H9 (cell line): ENCODE measurements around the gene CELF6. TPM values are rescaled to one million over a fixed set of nuclear protein-coding genes. Genes with fewer than 3 reads are reported as not detected.

Source experiments
- DNase-seq: peaks from one replicate; pipeline ENCODE4 v3.0.0-alpha.2; 2017
- H2AFZ ChIP-seq: one replicate; pipeline ENCODE4 v1.6.1; 2013; ENCODE audit warnings: mild to moderate bottlenecking, low read length, control low read depth, moderate library complexity
- H2AK5ac ChIP-seq: 2 replicates; pipeline ENCODE4 v1.6.1; 2013; ENCODE audit warnings: low read length, control low read depth, mixed read lengths; ENCODE audit not compliant: insufficient read length
- H2BK120ac ChIP-seq: one replicate; pipeline ENCODE4 v1.6.1; 2013; ENCODE audit warnings: low read depth, mild to moderate bottlenecking, low read length, control low read depth, inconsistent platforms; ENCODE audit not compliant: poor library complexity, severe bottlenecking
- H2BK12ac ChIP-seq: 2 replicates; pipeline ENCODE4 v1.6.1; 2013; ENCODE audit warnings: low read length, control low read depth, mixed read lengths, low read depth; ENCODE audit not compliant: insufficient read length
- H2BK15ac ChIP-seq: 2 replicates; pipeline ENCODE4 v1.6.1; 2013; ENCODE audit warnings: low read depth, low read length, control low read depth
- H2BK20ac ChIP-seq: one replicate; pipeline ENCODE4 v1.6.1; 2013; ENCODE audit warnings: low read depth, mild to moderate bottlenecking, low read length, control low read depth, inconsistent platforms; ENCODE audit not compliant: poor library complexity, severe bottlenecking
- H2BK5ac ChIP-seq: 2 replicates; pipeline ENCODE4 v1.6.1; 2013; ENCODE audit warnings: low read length, control low read depth, mixed read lengths; ENCODE audit not compliant: insufficient read length
- H3K14ac ChIP-seq: 2 replicates; pipeline ENCODE4 v1.6.1; 2013; ENCODE audit warnings: low read length, control low read depth; ENCODE audit not compliant: insufficient read depth
- H3K18ac ChIP-seq: 2 replicates; pipeline ENCODE4 v1.6.1; 2013; ENCODE audit warnings: low read depth, mild to moderate bottlenecking, mixed read lengths, low read length, control low read depth; ENCODE audit not compliant: insufficient read length
- H3K23ac ChIP-seq: 2 replicates; pipeline ENCODE4 v1.6.1; 2013; ENCODE audit warnings: low read length, control low read depth, mixed read lengths, low read depth; ENCODE audit not compliant: insufficient read length
- H3K23me2 ChIP-seq: 2 replicates; pipeline ENCODE4 v1.6.1; 2013; ENCODE audit warnings: low read depth, mild to moderate bottlenecking, mixed read lengths, low read length, control low read depth; ENCODE audit not compliant: insufficient read length, poor library complexity, severe bottlenecking
- H3K27ac ChIP-seq: 2 replicates; pipeline ENCODE4 v1.5.1; 2013; ENCODE audit warnings: low read length, control low read depth, mixed read lengths, low read depth; ENCODE audit not compliant: insufficient read length
- H3K27me3 ChIP-seq: 2 replicates; pipeline ENCODE4 v1.6.1; 2013; ENCODE audit warnings: low read length, control low read depth, inconsistent platforms; ENCODE audit not compliant: insufficient read depth
- H3K4ac ChIP-seq: 2 replicates; pipeline ENCODE4 v1.6.1; 2013; ENCODE audit warnings: low read depth, mild to moderate bottlenecking, control low read depth, inconsistent platforms, low read length, moderate library complexity
- H3K4me1 ChIP-seq: 2 replicates; pipeline ENCODE4 v1.6.1; 2013; ENCODE audit warnings: low read length, control low read depth, inconsistent platforms; ENCODE audit not compliant: insufficient read depth
- H3K4me2 ChIP-seq: 2 replicates; pipeline ENCODE4 v1.6.1; 2013; ENCODE audit warnings: low read length, control low read depth, mixed read lengths; ENCODE audit not compliant: insufficient read length, insufficient read depth
- H3K56ac ChIP-seq: 2 replicates; pipeline ENCODE4 v1.6.1; 2013; ENCODE audit warnings: low read depth, mild to moderate bottlenecking, mixed read lengths, low read length, control low read depth; ENCODE audit not compliant: insufficient read length
- H3K79me1 ChIP-seq: 2 replicates; pipeline ENCODE4 v1.6.1; 2013; ENCODE audit warnings: low read depth, mild to moderate bottlenecking, moderate library complexity, low read length, control low read depth, inconsistent platforms; ENCODE audit not compliant: insufficient read depth, poor library complexity, severe bottlenecking
- H3K79me2 ChIP-seq: 2 replicates; pipeline ENCODE4 v1.6.1; 2013; ENCODE audit warnings: low read length, control low read depth, inconsistent platforms; ENCODE audit not compliant: insufficient read depth
- H3K9ac ChIP-seq: 2 replicates; pipeline ENCODE4 v1.6.1; 2013; ENCODE audit warnings: low read length, control low read depth, mixed read lengths; ENCODE audit not compliant: insufficient read length; ENCODE audit errors: extremely low read depth
- H3K9me3 ChIP-seq: one replicate; pipeline ENCODE4 v1.6.1; 2013; ENCODE audit warnings: low read depth, low read length, inconsistent platforms; ENCODE audit not compliant: control insufficient read depth
- H3T11ph ChIP-seq: one replicate; pipeline ENCODE4 v1.6.1; 2013; ENCODE audit warnings: mild to moderate bottlenecking, low read length, control low read depth, inconsistent platforms
- H4K20me1 ChIP-seq: one replicate; pipeline ENCODE4 v1.6.1; 2013; ENCODE audit not compliant: control insufficient read depth, insufficient read length, insufficient read depth
- H4K5ac ChIP-seq: 2 replicates; pipeline ENCODE4 v1.6.1; 2013; ENCODE audit warnings: low read depth, mild to moderate bottlenecking, mixed read lengths, low read length, control low read depth; ENCODE audit not compliant: insufficient read length
- H4K8ac ChIP-seq: replicated peaks from 2 replicates; pipeline ENCODE4 v1.6.1; 2013; ENCODE audit warnings: low read length, control low read depth, mixed read lengths, low read depth; ENCODE audit not compliant: insufficient read length
- H4K91ac ChIP-seq: 2 replicates; pipeline ENCODE4 v1.6.1; 2013; ENCODE audit warnings: low read depth, mild to moderate bottlenecking, moderate library complexity, mixed read lengths, low read length, control low read depth; ENCODE audit not compliant: insufficient read length
- H3K27ac Mint-ChIP-seq, 3 experiments: 2 replicates in 2 of 3; 3 replicates in 1 of 3; pipeline ENCODE4 v1.8.0; 2020 to 2021; ENCODE audit warnings: mixed read lengths in 3 of 3, mild to moderate bottlenecking in 1 of 3, moderate library complexity in 1 of 3
- H3K27me3 Mint-ChIP-seq: 2 replicates; pipeline ENCODE4 v1.8.0; 2021; ENCODE audit warnings: low read depth, mild to moderate bottlenecking, moderate library complexity, mixed read lengths
- H3K36me3 Mint-ChIP-seq, 3 experiments: 2 replicates in 2 of 3; 3 replicates in 1 of 3; pipeline ENCODE4 v1.8.0; 2020 to 2021; ENCODE audit warnings: low read depth in 3 of 3, mixed read lengths in 3 of 3; ENCODE audit not compliant: insufficient read depth in 1 of 3
- H3K4me1 Mint-ChIP-seq, 2 experiments: 2 replicates each; pipeline ENCODE4 v1.8.0; 2020; ENCODE audit warnings: mixed read lengths in 2 of 2
- H3K4me3 Mint-ChIP-seq, 2 experiments: 2 replicates in 1 of 2; 3 replicates in 1 of 2; pipeline ENCODE4 v1.8.0; 2020 to 2021; ENCODE audit warnings: mild to moderate bottlenecking in 2 of 2, mixed read lengths in 2 of 2, moderate library complexity in 1 of 2
- H3K9me3 Mint-ChIP-seq, 2 experiments: 2 replicates in 1 of 2; 3 replicates in 1 of 2; pipeline ENCODE4 v1.8.0; 2020; ENCODE audit warnings: mild to moderate bottlenecking in 2 of 2, mixed read lengths in 2 of 2, moderate library complexity in 1 of 2
- WGBS: extraction: QIAGEN DNeasy Blood & Tissue Kit; methylation state at CpG from one replicate; pipeline ENCODE4 v1.1.7; 2013; ENCODE audit warnings: missing lambda C conversion rate, low lambda C conversion rate, mixed read lengths; ENCODE audit not compliant: insufficient read length; ENCODE audit errors: extremely low coverage; 5-methylcytosine and 5-hydroxymethylcytosine counted together
- total RNA-seq: library from RNA; stranded (reverse); gene quantifications from 2 replicates; pipeline ENCODE4 v1.2.1, GENCODE V29; 2021
- TF ChIP-seq, protein P1 (sequence below): fragments of 200-600 bp; sonication (generic); conservative IDR thresholded peaks from 3 replicates; pipeline ENCODE4 v1.8.0; 2021; ENCODE audit warnings: antibody characterized with exemption, mild to moderate bottlenecking

The CELF6 gene
- total RNA-seq, 1 experiment from 2014 or later: 0.13 TPM

DNA sequence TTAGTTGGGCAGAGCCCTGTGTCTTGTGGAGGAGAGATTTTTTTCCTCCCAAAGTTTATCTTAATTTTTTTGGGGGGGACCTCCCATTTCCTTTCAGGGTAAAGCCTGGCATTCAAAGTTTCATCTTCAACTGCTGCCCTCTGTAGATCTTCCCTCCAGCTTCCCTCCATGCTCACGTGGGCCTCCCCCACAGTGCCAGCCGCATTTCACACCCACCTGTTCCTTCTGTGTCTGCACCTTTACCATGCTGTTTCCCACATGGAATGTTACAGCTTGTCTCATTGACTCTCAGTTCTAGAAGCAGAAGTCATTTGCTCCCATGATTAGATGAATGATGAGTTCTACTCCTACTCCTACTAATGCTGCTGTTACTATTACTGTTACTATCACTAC lies 6.5 kb downstream of the CELF6 start:
- Histone ChIP-seq H2BK15ac (no peak overlapping the region), H2BK20ac (no peak overlapping the region), H3K23me2 (no peaks in the 10 kb centered on the region), H3K9ac (no peak overlapping the region), H3K9me3 (no peaks in the 10 kb centered on the region), H2AFZ (no peak overlapping the region), H3K79me1 (no peaks in the 10 kb centered on the region), H3K4ac (no peak overlapping the region), H3K4me2 (no peak overlapping the region), H3K27ac (no peak overlapping the region), H4K20me1 (no peaks in the 10 kb centered on the region), H4K8ac (no peak overlapping the region), H2AK5ac (no peak overlapping the region), H3K14ac (no peak overlapping the region), H3K18ac (no peak overlapping the region), H3T11ph (no peak overlapping the region), H4K5ac (no peak overlapping the region), H3K27me3 (peaks cover 3% of the 10 kb centered on the region; the same call in 1 of the 2 replicates), H2BK12ac (no peak overlapping the region), H3K79me2 (no peaks in the 10 kb centered on the region), H3K56ac (no peak overlapping the region), H2BK120ac (no peak overlapping the region), H3K4me1 (no peaks in the 10 kb centered on the region), H4K91ac (no peak overlapping the region), H2BK5ac (no peak overlapping the region), H3K23ac (no peak overlapping the region)
- WGBS: no CpG with 5 or more reads among the region's 2 CpGs
- H3K4me1 Mint-ChIP-seq: 0 out of 4 replicates have a peak, but pooled peaks cover 0 to 2% of the 10 kb centered on the region in 2 experiments
- no peaks in the 10 kb centered on the region for H3K36me3 Mint-ChIP-seq
- no peak overlapping the region for H3K4me3 Mint-ChIP-seq
- H3K9me3 Mint-ChIP-seq: no peaks in the 10 kb centered on the region
- TF ChIP-seq, protein P1, sequence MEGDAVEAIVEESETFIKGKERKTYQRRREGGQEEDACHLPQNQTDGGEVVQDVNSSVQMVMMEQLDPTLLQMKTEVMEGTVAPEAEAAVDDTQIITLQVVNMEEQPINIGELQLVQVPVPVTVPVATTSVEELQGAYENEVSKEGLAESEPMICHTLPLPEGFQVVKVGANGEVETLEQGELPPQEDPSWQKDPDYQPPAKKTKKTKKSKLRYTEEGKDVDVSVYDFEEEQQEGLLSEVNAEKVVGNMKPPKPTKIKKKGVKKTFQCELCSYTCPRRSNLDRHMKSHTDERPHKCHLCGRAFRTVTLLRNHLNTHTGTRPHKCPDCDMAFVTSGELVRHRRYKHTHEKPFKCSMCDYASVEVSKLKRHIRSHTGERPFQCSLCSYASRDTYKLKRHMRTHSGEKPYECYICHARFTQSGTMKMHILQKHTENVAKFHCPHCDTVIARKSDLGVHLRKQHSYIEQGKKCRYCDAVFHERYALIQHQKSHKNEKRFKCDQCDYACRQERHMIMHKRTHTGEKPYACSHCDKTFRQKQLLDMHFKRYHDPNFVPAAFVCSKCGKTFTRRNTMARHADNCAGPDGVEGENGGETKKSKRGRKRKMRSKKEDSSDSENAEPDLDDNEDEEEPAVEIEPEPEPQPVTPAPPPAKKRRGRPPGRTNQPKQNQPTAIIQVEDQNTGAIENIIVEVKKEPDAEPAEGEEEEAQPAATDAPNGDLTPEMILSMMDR: no peak
- H3K27ac Mint-ChIP-seq: no peak overlapping the region
- DNase-seq: peak; percentile 9
- H3K27me3 Mint-ChIP-seq: peaks cover 62% of the 10 kb centered on the region
